Natural killer cell (primary cell): ENCODE data around the gene RREB1. TPM values are rescaled to one million over a fixed set of nuclear protein-coding genes. Genes with fewer than 3 reads are reported as not detected.
A peak's percentile ranks its signal among the peaks of the same experiment; 100 is the strongest.
"Not testable (repeated sequence)": the region's sequence is repeated elsewhere in the genome, so short reads cannot be mapped to it uniquely, and the experiment has no call there.

Experiments used
- ATAC-seq, 3 donors: fragments of 150-1000 bp in 2 of 3; fragments of 200-7000 bp in 1 of 3; cut with Tn5 transposase; 1 replicate in 1 of 3; 2 replicates in 2 of 3; pipeline ENCODE4 v1.10.0; 2021; ENCODE audit warnings: mild to moderate bottlenecking in 2 of 3, moderate library complexity in 2 of 3
- DNase-seq, 2 donors: peaks; one replicate each; pipeline versions ENCODE4 v3.0.0 to v3.0.0-alpha.2; 2013 to 2021; ENCODE audit warnings: mixed read lengths in 1 of 2
- H3K27ac ChIP-seq: one replicate; pipeline ENCODE4 v1.5.1; 2013; ENCODE audit warnings: mild to moderate bottlenecking, low read length
- H3K27me3 ChIP-seq: one replicate; pipeline ENCODE4 v1.6.1; 2013; ENCODE audit warnings: low read length; ENCODE audit not compliant: control insufficient read depth, insufficient read depth
- H3K36me3 ChIP-seq: one replicate; pipeline ENCODE4 v1.6.1; 2013; ENCODE audit warnings: low read length; ENCODE audit not compliant: control insufficient read depth, insufficient read depth
- H3K4me1 ChIP-seq: one replicate; pipeline ENCODE4 v1.6.1; 2013; ENCODE audit warnings: low read length; ENCODE audit not compliant: control insufficient read depth, insufficient read depth
- H3K4me3 ChIP-seq: one replicate; pipeline ENCODE4 v1.5.1; 2013; ENCODE audit warnings: low read length
- H3K9me3 ChIP-seq: one replicate; pipeline ENCODE4 v1.6.1; 2013; ENCODE audit warnings: low read length; ENCODE audit not compliant: control insufficient read depth, insufficient read depth
- H3K27ac Mint-ChIP-seq, 2 donors: one replicate each; pipeline ENCODE4 v1.8.0; 2022; ENCODE audit warnings: mild to moderate bottlenecking in 2 of 2, mixed read lengths in 2 of 2, moderate library complexity in 1 of 2
- H3K27me3 Mint-ChIP-seq, 2 donors: one replicate each; pipeline ENCODE4 v1.8.0; 2022; ENCODE audit warnings: low read depth in 2 of 2, mixed read lengths in 2 of 2
- H3K36me3 Mint-ChIP-seq: one replicate; pipeline ENCODE4 v1.8.0; 2022; ENCODE audit warnings: mixed read lengths
- H3K4me1 Mint-ChIP-seq, 2 donors: one replicate each; pipeline ENCODE4 v1.8.0; 2022; ENCODE audit warnings: mixed read lengths in 2 of 2
- H3K4me3 Mint-ChIP-seq: one replicate; pipeline ENCODE4 v1.8.0; 2022; ENCODE audit warnings: mild to moderate bottlenecking, moderate library complexity, mixed read lengths
- H3K9me3 Mint-ChIP-seq, 2 donors: one replicate each; pipeline ENCODE4 v1.8.0; 2022; ENCODE audit warnings: mixed read lengths in 2 of 2
- WGBS: methylation state at CpG from one replicate; pipeline ENCODE4 v1.1.7; 2013; ENCODE audit warnings: missing lambda C conversion rate; ENCODE audit not compliant: insufficient coverage; 5-methylcytosine and 5-hydroxymethylcytosine counted together
- intact Hi-C: fragments of 100-400 bp; cut with micrococcal nuclease; formaldehyde crosslinking; loops from one replicate; pipeline ENCODE4 v1.14.2; 2022
- total RNA-seq, 4 donors: library from RNA; stranded (reverse); fragments of 120-200 nt in 1 of 4; gene quantifications; one replicate each; pipeline versions ENCODE4 v1.2.3 to v1.2.4, GENCODE V29; 2013 to 2022
- TF ChIP-seq, protein P1 (sequence below): fragments of 200-600 bp; IDR thresholded peaks from one replicate; pipeline ENCODE4 v1.8.0; 2022; ENCODE audit warnings: antibody characterized with exemption

RREB1 gene
- total RNA-seq, 3 donors from 2014 or later (not counting 1 experiment from before 2014, with no cell fraction given): 42.2 to 51.8 (median 44.0) TPM

GRCh38 chr6:7261032-7261841, 153.5 kb downstream of the RREB1 start:
- peak in 1 of 2 donors; percentile 50 for DNase-seq
- Histone ChIP-seq H3K36me3 (no peaks in the 10 kb centered on the region), H3K4me1 (peaks cover 23% of the 10 kb centered on the region), H3K4me3 (peak overlapping the region; percentile 48), H3K27ac (no peak overlapping the region), H3K27me3 (peaks cover 6% of the 10 kb centered on the region), H3K9me3 (peaks cover 2% of the 10 kb centered on the region)
- peak; percentile 84 for ATAC-seq
- 5% methylated on average over 43 of the region's 43 CpGs for WGBS
- TF ChIP-seq, protein P1, sequence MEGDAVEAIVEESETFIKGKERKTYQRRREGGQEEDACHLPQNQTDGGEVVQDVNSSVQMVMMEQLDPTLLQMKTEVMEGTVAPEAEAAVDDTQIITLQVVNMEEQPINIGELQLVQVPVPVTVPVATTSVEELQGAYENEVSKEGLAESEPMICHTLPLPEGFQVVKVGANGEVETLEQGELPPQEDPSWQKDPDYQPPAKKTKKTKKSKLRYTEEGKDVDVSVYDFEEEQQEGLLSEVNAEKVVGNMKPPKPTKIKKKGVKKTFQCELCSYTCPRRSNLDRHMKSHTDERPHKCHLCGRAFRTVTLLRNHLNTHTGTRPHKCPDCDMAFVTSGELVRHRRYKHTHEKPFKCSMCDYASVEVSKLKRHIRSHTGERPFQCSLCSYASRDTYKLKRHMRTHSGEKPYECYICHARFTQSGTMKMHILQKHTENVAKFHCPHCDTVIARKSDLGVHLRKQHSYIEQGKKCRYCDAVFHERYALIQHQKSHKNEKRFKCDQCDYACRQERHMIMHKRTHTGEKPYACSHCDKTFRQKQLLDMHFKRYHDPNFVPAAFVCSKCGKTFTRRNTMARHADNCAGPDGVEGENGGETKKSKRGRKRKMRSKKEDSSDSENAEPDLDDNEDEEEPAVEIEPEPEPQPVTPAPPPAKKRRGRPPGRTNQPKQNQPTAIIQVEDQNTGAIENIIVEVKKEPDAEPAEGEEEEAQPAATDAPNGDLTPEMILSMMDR: no peak
- peak overlapping the region in 1 of 2 donors; percentile 8 for H3K27ac Mint-ChIP-seq
- peaks cover 20 to 25% of the 10 kb centered on the region in 2 donors for H3K27me3 Mint-ChIP-seq
- peaks cover 12 to 13% of the 10 kb centered on the region in 2 donors for H3K4me1 Mint-ChIP-seq
- H3K36me3 Mint-ChIP-seq: no peaks in the 10 kb centered on the region
- H3K9me3 Mint-ChIP-seq: no peaks in the 10 kb centered on the region
- intact Hi-C loops: no loop called here
- peak overlapping the region; percentile 82 for H3K4me3 Mint-ChIP-seq

GRCh38 chr6:7261852-7262461, 154.2 kb downstream of the RREB1 start:
- Mint-ChIP-seq H3K36me3 (no peaks in the 10 kb centered on the region), H3K4me1 (peaks cover 12 to 13% of the 10 kb centered on the region in 2 donors), H3K27ac (no peak overlapping the region), H3K9me3 (no peaks in the 10 kb centered on the region), H3K27me3 (peaks cover 20 to 25% of the 10 kb centered on the region in 2 donors), H3K4me3 (peak overlapping the region; percentile 82)
- ATAC-seq: no peak
- Histone ChIP-seq H3K27ac (no peak overlapping the region), H3K27me3 (peaks cover 6% of the 10 kb centered on the region), H3K4me3 (no peak overlapping the region), H3K36me3 (no peaks in the 10 kb centered on the region), H3K4me1 (peaks cover 23% of the 10 kb centered on the region), H3K9me3 (peaks cover 4% of the 10 kb centered on the region)
- WGBS: 83% methylated on average over 13 of the region's 13 CpGs
- TF ChIP-seq, protein P1: no peak
- no peak for DNase-seq
- intact Hi-C loops: no loop called here

- no peaks in the 10 kb centered on the region for H3K9me3 Mint-ChIP-seq
- no peak for ATAC-seq
- H3K4me3 Mint-ChIP-seq: peak overlapping the region; percentile 80
- H3K4me1 Mint-ChIP-seq: peaks cover 12 to 13% of the 10 kb centered on the region in 2 donors
- no peak overlapping the region for H3K27ac Mint-ChIP-seq
- peaks cover 20 to 25% of the 10 kb centered on the region in 2 donors for H3K27me3 Mint-ChIP-seq
- TF ChIP-seq, protein P1: no peak
- WGBS: 92% methylated on average over 15 of the region's 16 CpGs
- H3K27me3 ChIP-seq: peaks cover 6% of the 10 kb centered on the region
- no peak overlapping the region for H3K27ac ChIP-seq
- DNase-seq: no peak
- no peak overlapping the region for H3K4me3 ChIP-seq
- peaks cover 23% of the 10 kb centered on the region for H3K4me1 ChIP-seq
- intact Hi-C loops: no loop called here
- H3K36me3 Mint-ChIP-seq: no peaks in the 10 kb centered on the region
- peaks cover 4% of the 10 kb centered on the region for H3K9me3 ChIP-seq
- no peaks in the 10 kb centered on the region for H3K36me3 ChIP-seq
Measured at GRCh38 chr6:7262746-7263518, 155.2 kb downstream of the RREB1 start.

DNA sequence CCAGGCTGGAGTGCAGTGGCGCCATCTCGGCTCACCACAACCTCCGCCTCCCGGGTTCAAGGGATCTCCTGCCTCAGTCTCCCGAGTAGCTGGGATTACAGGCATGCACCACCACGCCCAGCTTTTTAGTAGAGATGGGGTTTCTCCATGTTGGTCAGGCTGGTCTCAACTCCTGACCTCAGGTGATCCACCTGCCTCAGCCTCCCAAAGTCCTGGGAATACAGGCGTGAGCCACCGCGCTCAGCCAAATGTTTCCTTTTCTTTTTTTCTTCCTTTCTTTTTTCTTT, 155.7 kb downstream of the RREB1 start:
- H3K27me3 Mint-ChIP-seq: peaks cover 20 to 25% of the 10 kb centered on the region in 2 donors
- H3K27me3 ChIP-seq, DNase-seq, intact Hi-C loops, H3K27ac Mint-ChIP-seq, H3K36me3 Mint-ChIP-seq, H3K9me3 Mint-ChIP-seq, ATAC-seq, H3K36me3 ChIP-seq, H3K9me3 ChIP-seq, H3K4me3 ChIP-seq, H3K27ac ChIP-seq: not testable (repeated sequence)
- peaks cover 23% of the 10 kb centered on the region for H3K4me1 ChIP-seq
- peaks cover 12 to 13% of the 10 kb centered on the region in 2 donors for H3K4me1 Mint-ChIP-seq
- 94% methylated on average over 9 of the region's 9 CpGs for whole genome bisulfite sequencing
- peak overlapping the region; percentile 37 for H3K4me3 Mint-ChIP-seq
